ENCODE measurements around the gene PEAK1.
A peak's percentile ranks its signal among the peaks of the same experiment; 100 is the strongest.
"Not testable (repeated sequence)": the region's sequence is repeated elsewhere in the genome, so short reads cannot be mapped to it uniquely, and the experiment has no call there.

The PEAK1 gene

GRCh38 chr15:77221708-77222107 lies 198.2 kb downstream of the PEAK1 start:
- DNase-seq (ENCODE audit: low spot score) = no peak

- DNase-seq (ENCODE audit: low spot score) = no peak
Measured at GRCh38 chr15:77221174-77221573, 198.7 kb downstream of the PEAK1 start.

- no peak for DNase-seq (ENCODE audit: low spot score)
Measured at GRCh38 chr15:77219841-77220240, 200.1 kb downstream of the PEAK1 start.

GRCh38 chr15:77209221-77209620 lies 210.7 kb downstream of the PEAK1 start:
- DNase-seq (ENCODE audit: low spot score) = no peak

- DNase-seq (ENCODE audit: low spot score) = no peak
Measured at GRCh38 chr15:77208241-77208640, 211.7 kb downstream of the PEAK1 start.

- DNase-seq (ENCODE audit: low spot score) = no peak
Measured at GRCh38 chr15:77201665-77202064, 218.2 kb downstream of the PEAK1 start.

- DNase-seq (ENCODE audit: low spot score) = no peak
Measured at GRCh38 chr15:77196381-77196780, 223.5 kb downstream of the PEAK1 start.

GRCh38 chr15:77195586-77195985 lies 224.3 kb downstream of the PEAK1 start:
- no peak for DNase-seq (ENCODE audit: low spot score)

GRCh38 chr15:77192451-77192850 lies 227.5 kb downstream of the PEAK1 start:
- DNase-seq (ENCODE audit: low spot score) = no peak

GRCh38 chr15:77191230-77191834 lies 228.6 kb downstream of the PEAK1 start:
- DNase-seq (ENCODE audit: low spot score) = no peak

GRCh38 chr15:77187751-77188464 lies 232.0 kb downstream of the PEAK1 start:
- no peak for DNase-seq (ENCODE audit: low spot score)

GRCh38 chr15:77186594-77187011 lies 233.3 kb downstream of the PEAK1 start:
- DNase-seq (ENCODE audit: low spot score) = peak; percentile 11

- no peak for DNase-seq (ENCODE audit: low spot score)
Measured at GRCh38 chr15:77185242-77185785, 234.6 kb downstream of the PEAK1 start.

- DNase-seq (ENCODE audit: low spot score) = not testable (repeated sequence)
Measured at GRCh38 chr15:77184352-77184751, 235.6 kb downstream of the PEAK1 start.

- no peak for DNase-seq (ENCODE audit: low spot score)
Measured at GRCh38 chr15:77183066-77183465, 236.8 kb downstream of the PEAK1 start.

GRCh38 chr15:77181305-77182074 lies 238.4 kb downstream of the PEAK1 start:
- no peak for DNase-seq (ENCODE audit: low spot score)

GRCh38 chr15:77180757-77181156 lies 239.1 kb downstream of the PEAK1 start:
- DNase-seq (ENCODE audit: low spot score) = no peak

- no peak for DNase-seq (ENCODE audit: low spot score)
Measured at GRCh38 chr15:77180270-77180669, 239.6 kb downstream of the PEAK1 start.

GRCh38 chr15:77179541-77179998 lies 240.3 kb downstream of the PEAK1 start:
- DNase-seq (ENCODE audit: low spot score) = no peak

GRCh38 chr15:77178411-77178810 lies 241.5 kb downstream of the PEAK1 start:
- DNase-seq (ENCODE audit: low spot score) = no peak

GRCh38 chr15:77176148-77176547 lies 243.8 kb downstream of the PEAK1 start:
- DNase-seq (ENCODE audit: low spot score) = not testable (repeated sequence)

- DNase-seq (ENCODE audit: low spot score) = peak; percentile 33
Measured at GRCh38 chr15:77173487-77173886, 246.4 kb downstream of the PEAK1 start.
